Coronary artery (tissue), 2 donors: ENCODE data around the gene PRDM16.
A peak's percentile ranks its signal among the peaks of the same experiment; 100 is the strongest.

ENCODE experiments used
- DNase-seq: peaks from one replicate; pipeline ENCODE4 v3.0.0-alpha.2; 2017; ENCODE audit warnings: low spot score
- H3K27ac ChIP-seq, 2 donors: fragments of 200-600 bp; sonication (generic); one replicate each; pipeline ENCODE4 v1.5.1; 2016 to 2019
- H3K4me3 ChIP-seq: fragments of 200-600 bp; sonication (generic); 2 replicates; pipeline ENCODE4 v1.5.1; 2016; ENCODE audit warnings: mild to moderate bottlenecking, moderate library complexity
- CTCF ChIP-seq: fragments of 200-600 bp; sonication (generic); IDR thresholded peaks from one replicate; pipeline ENCODE4 v1.5.1; 2019; ENCODE audit warnings: antibody characterized with exemption

PRDM16 gene

GRCh38 chr1:3132660-3133059 lies 63.7 kb downstream of the PRDM16 start:
- TF ChIP-seq CTCF, result no peak
- H3K4me3 ChIP-seq, result no peak overlapping the region
- H3K27ac ChIP-seq, result peak overlapping the region; percentile 79 to 91
- no peak for DNase-seq

GRCh38 chr1:3133686-3134085 lies 64.7 kb downstream of the PRDM16 start:
- no peak for DNase-seq
- Histone ChIP-seq H3K27ac (peak overlapping the region; percentile 63 to 79), H3K4me3 (peak overlapping the region; percentile 30)
- no peak for TF ChIP-seq CTCF

- no peak overlapping the region for H3K4me3 ChIP-seq
- TF ChIP-seq CTCF, result no peak
- no peak for DNase-seq
- peak overlapping the region; percentile 63 to 79 for H3K27ac ChIP-seq
Measured at GRCh38 chr1:3134381-3135072, 65.5 kb downstream of the PRDM16 start.

GRCh38 chr1:3135073-3135702 lies 66.2 kb downstream of the PRDM16 start:
- Histone ChIP-seq H3K27ac (peak overlapping the region; percentile 63 to 79), H3K4me3 (no peak overlapping the region)
- no peak for DNase-seq
- TF ChIP-seq CTCF, result no peak

GRCh38 chr1:3135744-3136455 lies 66.9 kb downstream of the PRDM16 start:
- no peak for TF ChIP-seq CTCF
- Histone ChIP-seq H3K27ac (peak overlapping the region in 1 of 2 donors; percentile 79), H3K4me3 (no peak overlapping the region)
- no peak for DNase-seq

- Histone ChIP-seq H3K27ac (peak overlapping the region in 1 of 2 donors; percentile 31), H3K4me3 (no peak overlapping the region)
- no peak for DNase-seq
- no peak for TF ChIP-seq CTCF
Measured at GRCh38 chr1:3136532-3136931, 67.5 kb downstream of the PRDM16 start.
